Type B pancreatic cell (in vitro differentiated cells): ENCODE measurements around the gene TBRG4. TPM values are rescaled to one million over a fixed set of nuclear protein-coding genes. Genes with fewer than 3 reads are reported as not detected.

Source experiments
- DNase-seq: peaks from one replicate; pipeline ENCODE4 v3.0.0; 2021; ENCODE audit warnings: mixed read lengths; ENCODE audit not compliant: unreplicated experiment; ENCODE audit errors: extremely low spot score
- H3K27ac Mint-ChIP-seq: 2 replicates; pipeline ENCODE4 v1.8.0; 2021; ENCODE audit warnings: mild to moderate bottlenecking, mixed read lengths
- H3K27me3 Mint-ChIP-seq: 2 replicates; pipeline ENCODE4 v1.8.0; 2021; ENCODE audit warnings: mixed read lengths
- H3K36me3 Mint-ChIP-seq: 2 replicates; pipeline ENCODE4 v1.8.0; 2021; ENCODE audit warnings: mixed read lengths
- H3K4me1 Mint-ChIP-seq: one replicate; pipeline ENCODE4 v1.8.0; 2021; ENCODE audit warnings: mixed read lengths; ENCODE audit not compliant: unreplicated experiment
- H3K4me3 Mint-ChIP-seq: 2 replicates; pipeline ENCODE4 v1.8.0; 2021; ENCODE audit warnings: mild to moderate bottlenecking, mixed read lengths
- H3K9me3 Mint-ChIP-seq: 2 replicates; pipeline ENCODE4 v1.8.0; 2021; ENCODE audit warnings: mixed read lengths
- long read RNA-seq: library from polyadenylated mRNA; unstranded; transcript quantifications from one replicate; pipeline ENCODE4 v2.0.0, GENCODE V29; 2020
- total RNA-seq: library from RNA; stranded (reverse); gene quantifications from 2 replicates; pipeline ENCODE4 v1.2.1, GENCODE V29; 2021; ENCODE audit warnings: low replicate concordance
- TF ChIP-seq, protein P1 (sequence below): fragments of 200-600 bp; sonication (generic); conservative IDR thresholded peaks from 2 replicates; pipeline ENCODE4 v1.5.0; 2021; ENCODE audit warnings: antibody characterized with exemption, mild to moderate bottlenecking

The TBRG4 gene
- 88.2 and 98.3 TPM in 2 replicates for total RNA-seq
- long read RNA-seq, transcript TBRG4-203 (9 exons, 2,225 nt), result minor isoform, 7 of 203 reads
- long read RNA-seq, transcript TBRG4-201 (11 exons, 2,243 nt), result major isoform, 107 of 203 reads
- long read RNA-seq, transcript TBRG4-202 (9 exons, 1,917 nt), result minor isoform, 22 of 203 reads
- long read RNA-seq, partial matches to known transcripts, result 11 of 203 reads
- long read RNA-seq, other reads (novel, unspliced or antisense), result 53 of 203 reads

DNA sequence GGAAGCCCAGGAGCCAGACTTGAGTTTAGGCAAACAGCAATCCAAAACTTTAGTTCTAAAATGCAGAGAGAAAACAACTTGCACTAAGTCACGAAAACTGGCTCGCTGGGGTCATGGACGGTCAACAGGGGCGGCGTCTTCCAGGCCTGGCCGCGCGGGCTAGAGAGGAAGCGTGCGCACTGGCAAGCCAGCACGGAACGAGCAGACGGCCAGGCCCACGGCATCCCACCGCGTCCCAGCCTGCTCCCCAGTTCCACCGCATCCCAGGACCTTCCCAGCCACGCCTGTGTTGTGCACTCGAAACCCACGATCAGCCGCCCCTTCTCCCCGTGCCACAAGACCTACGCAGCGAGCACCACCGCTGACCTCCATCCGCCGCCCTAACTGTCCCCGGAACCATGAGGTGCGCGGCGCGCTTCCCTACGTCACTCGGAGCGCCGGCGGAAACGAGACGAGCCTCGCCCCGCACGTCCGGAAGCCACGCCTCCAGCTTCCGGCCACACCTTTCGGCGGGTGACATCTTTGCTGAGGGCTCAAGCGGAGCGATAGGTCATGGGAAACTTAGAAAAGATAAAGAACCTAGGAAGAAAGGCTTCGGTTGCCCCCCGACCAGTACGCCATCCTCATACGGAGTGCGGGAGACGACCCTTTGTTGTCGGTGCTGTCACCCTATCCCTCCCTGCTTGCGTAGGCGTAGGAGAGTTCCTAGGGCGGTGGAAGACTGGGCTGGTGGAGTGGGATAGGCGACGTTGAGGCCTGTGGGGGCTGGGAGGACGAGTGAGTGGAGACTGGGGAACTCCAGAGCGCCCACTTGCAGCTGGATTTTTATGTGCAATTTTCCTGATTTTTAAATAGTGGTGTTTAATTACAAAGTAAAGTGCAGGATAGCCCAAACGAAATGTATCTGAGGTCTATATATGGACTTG is at the start of gene TBRG4:
TBRG4 (minus strand) TSS at position 400 of the 926 bp plus-strand sequence. CDS start 2,460 bp downstream, outside the sequence.
- peaks cover 25% of the 10 kb centered on the region for H3K27me3 Mint-ChIP-seq
- H3K4me1 Mint-ChIP-seq, result peaks cover 17% of the 10 kb centered on the region
- H3K4me3 Mint-ChIP-seq, result peak within 1 kb of the TSS; percentile 98
- DNase-seq, result peak; percentile 93
- H3K9me3 Mint-ChIP-seq, result no peaks in the 10 kb centered on the region
- H3K27ac Mint-ChIP-seq, result peak within 1 kb of the TSS; percentile 100
- H3K36me3 Mint-ChIP-seq, result peaks cover 10% of the 10 kb centered on the region
- TF ChIP-seq, protein P1, sequence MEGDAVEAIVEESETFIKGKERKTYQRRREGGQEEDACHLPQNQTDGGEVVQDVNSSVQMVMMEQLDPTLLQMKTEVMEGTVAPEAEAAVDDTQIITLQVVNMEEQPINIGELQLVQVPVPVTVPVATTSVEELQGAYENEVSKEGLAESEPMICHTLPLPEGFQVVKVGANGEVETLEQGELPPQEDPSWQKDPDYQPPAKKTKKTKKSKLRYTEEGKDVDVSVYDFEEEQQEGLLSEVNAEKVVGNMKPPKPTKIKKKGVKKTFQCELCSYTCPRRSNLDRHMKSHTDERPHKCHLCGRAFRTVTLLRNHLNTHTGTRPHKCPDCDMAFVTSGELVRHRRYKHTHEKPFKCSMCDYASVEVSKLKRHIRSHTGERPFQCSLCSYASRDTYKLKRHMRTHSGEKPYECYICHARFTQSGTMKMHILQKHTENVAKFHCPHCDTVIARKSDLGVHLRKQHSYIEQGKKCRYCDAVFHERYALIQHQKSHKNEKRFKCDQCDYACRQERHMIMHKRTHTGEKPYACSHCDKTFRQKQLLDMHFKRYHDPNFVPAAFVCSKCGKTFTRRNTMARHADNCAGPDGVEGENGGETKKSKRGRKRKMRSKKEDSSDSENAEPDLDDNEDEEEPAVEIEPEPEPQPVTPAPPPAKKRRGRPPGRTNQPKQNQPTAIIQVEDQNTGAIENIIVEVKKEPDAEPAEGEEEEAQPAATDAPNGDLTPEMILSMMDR, result peak; percentile 51

DNA sequence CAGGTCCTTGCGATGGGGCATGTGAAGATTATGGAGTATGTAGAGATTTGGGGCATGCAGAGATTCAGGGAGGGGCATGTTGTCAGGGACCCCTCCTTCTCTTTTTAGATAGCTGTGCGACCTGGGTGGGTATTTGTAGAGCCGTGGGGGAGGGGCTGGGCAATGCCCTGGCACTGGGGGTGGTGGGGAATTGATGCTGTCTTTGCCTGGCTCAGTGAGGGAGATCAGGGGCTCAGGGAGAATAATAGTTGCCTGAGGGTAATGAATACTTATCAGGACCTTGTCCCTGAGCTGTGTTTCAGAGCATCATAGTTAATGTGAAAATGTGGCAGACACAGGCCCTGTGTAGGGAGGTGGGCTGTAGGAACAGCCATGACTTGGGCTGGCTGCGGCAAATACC is 49.6 kb upstream of the TBRG4 start:
- no peak overlapping the region for H3K27ac Mint-ChIP-seq
- H3K4me3 Mint-ChIP-seq, result no peak overlapping the region
- no peaks in the 10 kb centered on the region for H3K4me1 Mint-ChIP-seq
- peaks cover 6% of the 10 kb centered on the region for H3K9me3 Mint-ChIP-seq
- TF ChIP-seq, protein P1, result no peak
- H3K27me3 Mint-ChIP-seq, result peaks cover 66% of the 10 kb centered on the region
- peaks cover 5% of the 10 kb centered on the region for H3K36me3 Mint-ChIP-seq
- DNase-seq, result no peak

DNA sequence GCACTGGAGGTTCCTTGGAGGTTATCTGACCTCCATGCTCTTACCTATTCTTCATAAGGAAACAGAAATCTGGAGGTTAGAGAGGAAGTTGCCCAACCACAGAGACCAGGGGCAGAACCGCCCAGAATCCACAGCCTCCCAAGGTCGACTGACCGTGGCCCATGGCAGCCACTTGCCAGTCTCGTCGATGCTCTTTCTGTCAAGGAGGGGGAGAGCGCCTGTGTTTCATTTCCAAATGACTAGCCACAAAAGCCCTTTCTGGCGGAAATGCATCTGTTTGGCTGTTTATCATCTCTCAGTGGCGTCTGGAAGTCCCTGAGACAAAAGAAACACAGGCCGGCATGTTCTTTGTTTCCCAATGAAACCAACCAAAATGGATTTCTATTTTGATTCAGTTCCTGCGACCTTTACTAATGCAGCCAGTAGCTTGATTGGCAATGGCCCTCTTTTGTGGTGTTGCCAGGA is 49.0 kb upstream of the TBRG4 start:
- H3K9me3 Mint-ChIP-seq, result peaks cover 6% of the 10 kb centered on the region
- no peak overlapping the region for H3K4me3 Mint-ChIP-seq
- peaks cover 5% of the 10 kb centered on the region for H3K36me3 Mint-ChIP-seq
- TF ChIP-seq, protein P1, result no peak
- no peak for DNase-seq
- no peaks in the 10 kb centered on the region for H3K4me1 Mint-ChIP-seq
- peaks cover 68% of the 10 kb centered on the region for H3K27me3 Mint-ChIP-seq
- H3K27ac Mint-ChIP-seq, result no peak overlapping the region

DNA sequence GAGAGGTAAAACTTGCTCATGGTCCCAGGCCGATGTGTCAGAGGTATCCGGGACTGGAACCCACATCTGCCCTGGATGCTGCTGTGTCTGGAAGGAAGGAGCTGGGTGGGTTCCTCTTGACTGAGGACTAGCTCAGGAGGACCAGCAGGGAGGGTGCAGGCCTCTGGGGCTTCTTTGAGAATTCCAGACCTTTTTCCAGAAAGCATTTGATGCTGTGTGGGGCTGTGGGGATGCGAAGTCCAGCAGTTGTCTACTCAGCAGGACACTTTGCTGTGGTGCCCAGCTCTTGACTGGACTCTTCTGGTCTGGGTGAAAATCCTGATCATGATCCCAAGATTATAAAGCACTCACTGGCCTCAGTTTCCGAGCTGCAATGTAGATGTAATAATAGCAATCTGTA is 47.8 kb upstream of the TBRG4 start:
- TF ChIP-seq, protein P1, result no peak
- no peaks in the 10 kb centered on the region for H3K4me1 Mint-ChIP-seq

DNA sequence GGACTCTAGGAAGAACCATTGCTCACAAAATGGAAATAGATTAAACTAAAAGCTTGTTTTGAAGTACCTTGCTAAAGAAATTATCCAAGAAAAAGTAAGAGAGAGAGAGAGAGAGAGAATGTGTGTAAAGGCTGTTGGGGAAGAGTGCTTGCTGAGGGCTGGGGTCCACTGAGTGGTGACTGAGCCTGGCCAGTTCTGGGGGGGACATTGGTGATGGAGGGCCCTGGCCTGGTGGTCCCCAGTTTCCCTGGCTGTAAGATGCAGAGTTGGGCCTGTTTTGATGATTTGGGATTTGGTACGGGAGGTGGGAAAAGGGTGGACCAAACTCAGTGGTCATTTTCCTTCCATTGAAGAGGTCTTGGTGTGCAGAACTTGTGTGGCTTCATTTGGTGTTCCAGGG is 47.0 kb upstream of the TBRG4 start:
- H3K36me3 Mint-ChIP-seq, result peaks cover 5% of the 10 kb centered on the region
- no peak for DNase-seq
- H3K9me3 Mint-ChIP-seq, result peaks cover 6% of the 10 kb centered on the region
- no peak overlapping the region for H3K27ac Mint-ChIP-seq
- TF ChIP-seq, protein P1, result no peak
- H3K4me3 Mint-ChIP-seq, result no peak overlapping the region
- peaks cover 72% of the 10 kb centered on the region for H3K27me3 Mint-ChIP-seq
- H3K4me1 Mint-ChIP-seq, result no peaks in the 10 kb centered on the region

More for the DNA sequence above, 47.8 kb upstream of the TBRG4 start:
- H3K27me3 Mint-ChIP-seq, result peaks cover 76% of the 10 kb centered on the region
- no peak overlapping the region for H3K4me3 Mint-ChIP-seq
- DNase-seq, result no peak
- peaks cover 5% of the 10 kb centered on the region for H3K36me3 Mint-ChIP-seq
- H3K9me3 Mint-ChIP-seq, result peaks cover 6% of the 10 kb centered on the region
- no peak overlapping the region for H3K27ac Mint-ChIP-seq
